SW 1271 (cell line): ENCODE data around the gene FILIP1.
"Not testable (repeated sequence)": the region's sequence is repeated elsewhere in the genome, so short reads cannot be mapped to it uniquely, and the experiment has no call there.

ENCODE experiments used
- DNase-seq, 2 experiments: peaks; one replicate each; lab custom pipeline; 2025; lab: John Stamatoyannopoulos, UW

Gene FILIP1

GRCh38 chr6:75449630-75450206, 43.9 kb downstream of the FILIP1 start:
- DNase-seq: no peak

DNA sequence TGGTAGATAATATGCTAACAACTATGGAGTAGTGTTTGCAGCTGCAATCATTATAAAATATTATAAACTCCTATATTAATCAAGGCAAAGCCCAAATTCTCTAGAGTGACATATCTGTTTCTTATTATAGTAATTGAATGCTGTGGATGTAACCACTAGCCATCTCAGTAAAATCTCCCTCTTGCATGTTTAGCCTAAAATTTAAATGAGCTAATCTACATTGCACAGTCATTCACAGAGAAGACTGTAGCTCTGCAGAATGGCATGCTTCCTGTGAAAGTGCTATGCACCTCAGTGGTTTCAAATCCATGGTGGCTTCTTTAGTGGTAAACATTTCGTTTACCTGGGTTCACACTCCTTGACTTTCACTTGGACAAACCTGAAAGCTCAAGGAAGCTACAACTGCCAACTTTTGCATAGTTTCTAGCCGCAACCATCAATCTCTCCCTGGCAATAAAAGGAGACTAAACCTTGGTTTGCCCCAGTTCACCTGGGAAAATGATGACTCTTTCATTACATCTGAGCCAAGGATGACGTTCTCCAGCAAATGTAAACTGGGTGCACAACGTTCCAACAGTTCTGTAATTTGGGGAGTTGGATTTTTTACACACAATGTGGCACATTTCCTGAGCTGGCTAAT, 47.2 kb downstream of the FILIP1 start:
- DNase-seq: no peak

GRCh38 chr6:75445738-75446137, 47.9 kb downstream of the FILIP1 start:
- DNase-seq: no peak

- DNase-seq: no peak
Observed at GRCh38 chr6:75444899-75445298, 48.7 kb downstream of the FILIP1 start.

DNA sequence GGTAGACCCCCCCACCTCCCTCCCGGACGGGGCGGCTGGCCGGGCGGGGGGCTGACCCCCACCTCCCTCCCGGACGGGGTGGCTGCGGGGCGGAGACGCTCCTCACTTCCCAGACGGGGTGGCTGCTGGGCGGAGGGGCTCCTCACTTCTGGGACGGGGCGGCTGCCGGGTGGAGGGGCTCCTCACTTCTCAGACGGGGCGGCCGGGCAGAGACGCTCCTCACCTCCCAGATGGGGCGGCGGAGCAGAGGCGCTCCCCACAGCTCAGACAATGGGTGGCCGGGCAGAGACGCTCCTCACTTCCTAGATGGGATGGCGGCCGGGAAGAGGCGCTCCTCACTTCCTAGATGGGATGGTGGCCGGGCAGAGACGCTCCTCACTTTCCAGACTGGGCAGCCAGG, 51.7 kb downstream of the FILIP1 start:
- not testable (repeated sequence) for DNase-seq

DNA sequence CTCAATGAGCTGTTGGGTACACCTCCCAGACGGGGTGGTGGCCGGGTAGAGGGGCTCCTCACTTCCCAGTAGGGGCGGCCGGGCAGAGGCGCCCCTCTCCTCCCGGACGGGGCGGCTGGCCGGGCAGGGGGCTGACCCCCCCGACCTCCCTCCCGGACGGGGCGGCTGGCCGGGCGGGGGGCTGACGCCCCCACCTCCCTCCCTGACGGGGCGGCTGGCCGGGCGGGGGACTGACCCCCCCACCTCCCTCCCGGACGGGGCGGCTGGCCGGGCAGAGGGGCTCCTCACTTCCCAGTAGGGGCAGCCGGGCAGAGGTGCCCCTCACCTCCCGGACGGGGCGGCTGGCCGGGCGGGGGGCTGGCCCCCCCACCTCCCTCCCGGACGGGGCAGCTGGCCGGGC, 52.1 kb downstream of the FILIP1 start:
- DNase-seq: not testable (repeated sequence)

- DNase-seq: no peak
Observed at GRCh38 chr6:75438442-75439116, 55.0 kb downstream of the FILIP1 start.

DNA sequence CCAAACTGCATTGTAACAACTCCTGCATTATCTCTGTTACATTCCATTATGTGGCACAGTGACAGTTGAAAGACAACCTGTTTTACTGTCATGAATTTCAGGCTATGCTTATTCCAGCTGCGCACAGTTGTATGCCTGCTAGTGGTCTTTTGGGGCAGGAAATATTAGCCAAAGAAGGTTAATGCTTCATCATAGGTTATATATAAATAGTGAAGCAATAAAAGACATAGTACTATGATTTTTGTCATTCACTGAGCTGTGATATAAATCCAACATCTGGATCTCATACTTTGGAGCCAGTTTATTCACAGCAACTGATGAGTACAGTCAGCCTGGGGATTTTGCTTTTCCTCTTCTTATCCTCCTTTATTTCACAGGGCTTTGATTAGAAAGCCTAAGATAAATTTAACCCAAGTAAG, 55.6 kb downstream of the FILIP1 start:
- DNase-seq: no peak

DNA sequence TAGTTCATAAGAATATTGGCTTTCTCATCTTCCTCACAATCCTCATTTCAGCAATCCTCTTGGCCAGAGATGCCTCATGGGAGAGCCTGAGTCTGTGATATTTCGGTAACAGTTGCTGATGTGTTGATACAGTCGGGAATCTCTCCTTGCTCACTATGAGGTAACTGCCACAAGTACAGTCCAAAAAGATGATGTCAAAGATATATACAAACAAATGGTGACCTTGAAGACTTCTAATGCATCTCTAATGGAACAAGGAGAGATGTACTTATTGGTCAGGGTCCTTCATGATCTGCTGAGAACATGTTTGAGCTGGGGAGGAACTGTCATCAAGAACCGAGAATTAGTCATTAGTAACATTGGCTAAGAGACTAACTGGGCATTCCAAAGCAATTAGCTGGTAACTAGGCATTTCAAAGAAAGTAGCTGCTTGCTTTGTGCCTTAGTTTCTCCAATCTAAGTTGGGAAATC, 56.1 kb downstream of the FILIP1 start:
- no peak for DNase-seq

- no peak for DNase-seq
Observed at GRCh38 chr6:75436869-75437268, 56.7 kb downstream of the FILIP1 start.

DNA sequence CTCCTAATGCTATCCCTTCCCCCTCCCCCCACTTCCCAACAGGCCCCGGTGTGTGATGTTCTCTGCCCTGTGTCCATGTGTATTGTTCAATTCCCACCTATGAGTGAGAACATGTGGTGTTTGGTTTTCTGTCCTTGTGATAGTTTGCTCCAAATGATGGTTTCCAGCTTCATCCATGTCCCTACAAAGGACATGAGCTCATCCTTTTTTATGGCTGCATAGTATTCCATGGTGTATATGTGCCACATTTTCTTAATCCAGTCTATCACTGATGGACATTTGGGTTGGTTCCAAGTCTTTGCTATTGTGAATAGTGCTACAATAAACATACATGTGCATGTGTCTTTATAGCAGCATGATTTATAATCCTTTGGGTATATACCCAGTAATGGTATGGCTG, 60.8 kb downstream of the FILIP1 start:
- not testable (repeated sequence) for DNase-seq

DNA sequence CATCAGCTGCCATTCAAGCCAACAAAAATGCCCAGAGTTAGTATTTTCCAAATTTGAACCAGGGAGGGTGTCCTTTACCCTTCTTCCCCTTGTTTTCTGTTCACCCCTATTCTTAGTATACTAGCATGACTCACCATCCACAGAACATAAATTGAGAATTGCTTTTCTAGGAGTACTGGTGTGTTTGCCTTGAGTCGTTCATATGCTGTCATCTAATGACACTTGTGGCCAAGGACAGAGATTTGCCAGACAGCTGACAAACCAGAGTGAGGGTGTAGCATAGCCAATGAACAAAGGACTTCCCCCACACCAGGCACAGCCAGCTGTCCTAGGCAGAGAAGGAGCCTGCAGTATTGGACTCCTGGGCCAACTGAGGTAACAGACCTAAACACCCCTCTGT, 62.2 kb downstream of the FILIP1 start:
- DNase-seq: no peak

GRCh38 chr6:75430631-75431325, 62.8 kb downstream of the FILIP1 start:
- DNase-seq: no peak

GRCh38 chr6:75429061-75429703, 64.4 kb downstream of the FILIP1 start:
- no peak for DNase-seq

DNA sequence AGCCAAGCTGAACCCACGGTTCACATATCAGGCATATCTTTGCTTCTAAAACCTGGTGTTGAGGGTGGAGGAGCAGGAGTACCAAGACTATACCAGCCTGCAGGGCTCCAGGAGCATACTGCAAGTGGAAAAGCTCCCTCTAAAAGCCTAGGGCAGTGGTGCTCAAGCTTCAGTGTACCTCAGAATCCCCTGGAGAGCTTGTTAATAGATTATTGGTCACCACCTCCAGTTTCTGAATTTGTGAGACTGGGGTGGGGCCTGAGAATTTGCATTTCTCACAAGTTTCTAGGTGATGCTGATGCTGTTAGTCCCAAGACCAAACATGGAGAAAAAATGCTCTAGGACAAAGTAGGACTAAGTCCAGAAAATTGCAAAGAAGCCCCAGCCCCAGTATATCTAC, 65.4 kb downstream of the FILIP1 start:
- DNase-seq: no peak

DNA sequence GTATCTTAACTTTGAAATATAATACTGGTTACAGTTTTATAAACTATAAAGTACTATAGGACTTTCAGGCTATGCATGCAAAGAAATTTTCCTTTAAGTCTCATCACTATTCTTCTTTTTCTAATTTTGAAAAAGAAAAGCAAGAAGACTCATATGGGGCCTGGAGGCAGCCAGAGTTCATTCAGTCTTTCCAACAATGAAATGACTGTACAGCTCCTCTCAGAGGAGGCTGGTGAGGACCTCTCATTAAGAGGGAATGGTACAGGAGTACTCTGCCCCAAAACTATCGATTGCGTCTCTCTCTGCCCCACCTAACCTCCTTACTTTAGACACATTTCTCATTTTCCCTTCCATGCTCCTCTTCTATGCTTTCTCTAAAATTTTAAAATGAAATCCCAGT, 66.3 kb downstream of the FILIP1 start:
- no peak for DNase-seq

DNA sequence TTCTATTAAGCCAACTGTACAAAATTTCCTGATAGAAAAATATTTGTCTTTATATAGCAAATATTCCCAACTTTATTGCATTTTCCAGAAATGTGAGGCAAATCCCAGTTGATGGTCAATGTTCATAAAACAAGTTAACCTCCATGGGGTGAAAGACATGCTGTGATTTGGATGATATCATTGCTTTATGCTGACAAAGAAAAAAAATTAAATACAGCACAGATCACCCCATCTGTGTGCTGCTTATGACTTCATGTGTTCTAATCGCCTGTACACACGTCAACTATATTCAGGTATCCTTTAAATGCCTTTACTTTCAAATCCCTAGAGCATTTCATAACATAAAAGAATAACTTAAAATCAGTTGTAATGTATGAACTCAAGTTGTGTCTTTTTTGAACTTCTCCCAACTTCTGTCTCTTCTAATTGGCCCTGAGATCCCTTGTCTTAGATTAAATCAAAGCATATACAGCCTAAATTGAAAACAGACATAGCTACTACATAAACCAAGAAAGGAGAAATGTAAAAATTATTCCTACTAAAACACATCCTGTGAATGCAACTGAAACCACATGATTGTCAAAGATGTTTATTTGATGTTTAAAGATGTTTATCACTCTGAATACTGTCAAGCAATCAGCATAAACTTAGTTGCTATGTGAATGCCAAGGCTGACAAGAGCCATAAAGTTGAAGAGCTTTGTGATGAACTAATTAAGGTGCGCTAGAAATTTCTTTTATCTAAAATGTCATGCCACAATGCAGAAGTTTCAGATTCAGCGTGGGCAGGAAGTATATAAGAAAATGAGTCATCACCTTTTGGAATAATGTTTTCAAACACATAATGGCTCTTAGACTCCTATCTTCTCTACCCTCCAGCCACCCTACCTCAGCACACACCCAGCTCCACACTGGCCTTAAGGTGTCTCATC, 68.7 kb downstream of the FILIP1 start:
- no peak for DNase-seq

GRCh38 chr6:75423386-75423785, 70.2 kb downstream of the FILIP1 start:
- DNase-seq: no peak

- DNase-seq: no peak
Observed at GRCh38 chr6:75422024-75422639, 71.5 kb downstream of the FILIP1 start.

DNA sequence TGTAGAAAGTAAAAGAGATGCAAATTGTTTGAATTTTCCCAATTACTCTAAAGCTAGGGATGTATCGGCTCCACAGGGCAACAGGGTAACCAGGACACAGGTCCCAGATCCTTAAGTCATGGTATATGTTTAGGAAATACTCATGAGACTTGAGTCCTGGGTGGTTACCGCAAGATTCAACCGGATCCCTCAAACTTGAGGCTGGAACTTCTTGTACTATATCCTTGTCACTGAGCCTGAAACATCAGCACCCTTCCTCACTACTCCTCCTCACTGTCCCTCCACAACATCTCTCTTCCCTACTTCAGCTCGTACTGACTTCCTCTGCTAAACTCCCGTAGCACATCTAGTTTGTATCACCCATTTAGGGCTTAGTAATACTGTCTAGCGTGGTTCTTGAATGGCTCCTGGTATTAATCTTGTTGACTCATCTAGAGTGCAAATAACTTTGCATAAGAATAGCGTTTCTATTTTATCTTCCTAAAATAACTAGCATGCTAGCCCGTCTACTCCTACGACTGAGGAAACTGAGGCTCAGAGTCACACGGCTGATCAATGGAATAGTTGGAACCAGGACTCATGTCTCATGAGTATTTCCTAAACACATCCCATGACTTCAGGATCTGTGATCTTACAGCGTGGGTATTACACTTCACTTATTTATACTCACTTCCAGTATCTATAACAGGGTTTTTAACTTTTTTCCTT, 72.1 kb downstream of the FILIP1 start:
- no peak for DNase-seq
